HG02798 (cell line): ENCODE results near the gene MOK.

Experiments used
- ATAC-seq: cut with Tn5 transposase; IDR thresholded peaks from one replicate; pipeline ENCODE4 v1.9.1; 2021; ENCODE audit warnings: mild to moderate bottlenecking; ENCODE audit not compliant: unreplicated experiment, poor library complexity

MOK gene

GRCh38 chr14:102229071-102229738 lies 75.8 kb downstream of the MOK start:
- ATAC-seq, result no peak

- ATAC-seq, result no peak
These were observed 77.6 kb downstream of the MOK start for GRCh38 chr14:102227184-102227964.

- ATAC-seq, result no peak
These were observed 78.4 kb downstream of the MOK start for GRCh38 chr14:102226356-102227125.

DNA sequence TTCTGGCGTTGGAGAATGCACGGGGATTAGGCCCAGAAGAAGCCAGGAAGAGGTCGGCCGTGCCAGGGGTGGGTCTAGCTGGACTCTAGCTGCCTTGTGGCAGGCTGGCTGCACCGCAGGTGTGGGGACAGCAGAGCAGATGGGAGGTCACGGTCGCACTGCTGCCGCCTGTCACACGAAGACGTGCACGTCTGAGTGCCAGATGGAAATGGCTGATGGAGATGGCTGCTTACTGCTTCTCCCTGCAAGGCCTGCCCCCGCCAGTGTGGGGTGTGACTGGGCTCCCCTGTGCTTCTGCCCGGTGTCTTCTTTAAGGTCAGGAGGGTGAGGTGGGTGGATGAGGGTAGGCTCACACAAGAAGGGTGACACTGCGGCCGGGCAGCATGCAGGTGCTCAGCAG lies 79.0 kb downstream of the MOK start:
- ATAC-seq, result no peak

GRCh38 chr14:102225386-102225785 lies 79.6 kb downstream of the MOK start:
- no peak for ATAC-seq

DNA sequence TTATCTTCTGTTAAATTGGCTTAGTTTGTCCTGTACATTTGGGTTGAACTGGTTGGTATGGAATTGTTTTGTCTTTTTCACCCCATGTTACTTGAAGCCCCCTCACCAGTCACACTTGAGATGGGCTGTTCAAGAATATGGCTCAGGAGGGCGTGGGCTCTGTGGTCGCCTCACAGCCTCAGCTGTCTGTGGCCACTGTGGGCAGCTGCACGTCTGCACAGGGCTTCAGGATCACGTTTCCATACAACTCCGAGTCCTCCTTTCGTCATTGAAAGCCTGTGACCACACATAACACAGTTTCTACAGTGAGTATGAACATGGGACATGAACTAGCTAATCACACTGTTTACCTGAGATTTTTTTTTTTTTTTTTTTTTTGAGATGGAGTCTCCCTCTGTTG lies 81.3 kb downstream of the MOK start:
- no peak for ATAC-seq

DNA sequence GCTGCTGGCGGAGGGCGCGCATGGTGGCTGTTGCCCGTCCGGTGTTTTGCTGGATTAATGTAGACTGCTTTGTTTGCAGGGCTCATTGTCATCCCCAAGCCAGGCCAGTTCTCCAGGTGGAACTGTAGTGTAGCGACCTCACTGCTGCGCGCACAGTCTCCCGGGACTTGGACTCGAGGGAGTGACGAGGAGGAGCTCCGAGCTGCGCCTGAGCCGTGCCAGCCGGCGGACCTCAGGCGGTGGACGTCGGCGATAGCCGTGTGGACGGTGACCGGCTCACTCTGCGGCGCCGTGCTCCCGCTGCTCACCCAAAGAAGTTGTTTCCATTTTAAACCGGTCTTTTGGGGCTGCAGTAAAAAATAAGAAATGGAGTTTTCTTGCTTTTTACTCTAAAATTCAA lies 82.2 kb downstream of the MOK start:
- ATAC-seq, result no peak

DNA sequence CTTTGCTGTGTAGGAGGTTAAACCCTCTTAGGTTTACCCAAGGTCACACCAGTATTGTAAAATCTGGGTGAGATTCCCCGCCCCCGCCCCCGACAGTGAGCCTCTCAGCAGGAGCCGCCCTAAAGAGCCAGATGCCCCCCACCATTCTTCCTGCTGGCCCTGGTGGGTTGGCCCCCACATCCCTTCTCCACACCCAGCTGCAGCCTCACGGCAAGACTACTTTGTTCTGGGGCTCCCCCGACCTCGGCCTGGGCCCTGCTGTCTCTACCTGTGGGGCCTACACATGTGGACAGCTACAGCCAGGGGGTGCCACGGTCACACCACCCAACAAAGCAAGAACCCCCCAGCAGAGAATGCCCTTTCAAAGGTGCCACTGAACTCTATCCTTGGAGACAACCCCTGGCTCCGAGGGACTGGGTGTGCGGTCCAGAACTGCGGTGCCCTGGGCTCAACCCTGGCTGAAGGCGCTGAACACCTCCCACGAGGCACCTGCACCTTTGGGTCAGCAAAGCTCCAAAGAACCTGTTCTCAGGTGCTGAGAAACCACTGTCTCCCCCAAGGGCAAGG lies 82.9 kb downstream of the MOK start:
- no peak for ATAC-seq

DNA sequence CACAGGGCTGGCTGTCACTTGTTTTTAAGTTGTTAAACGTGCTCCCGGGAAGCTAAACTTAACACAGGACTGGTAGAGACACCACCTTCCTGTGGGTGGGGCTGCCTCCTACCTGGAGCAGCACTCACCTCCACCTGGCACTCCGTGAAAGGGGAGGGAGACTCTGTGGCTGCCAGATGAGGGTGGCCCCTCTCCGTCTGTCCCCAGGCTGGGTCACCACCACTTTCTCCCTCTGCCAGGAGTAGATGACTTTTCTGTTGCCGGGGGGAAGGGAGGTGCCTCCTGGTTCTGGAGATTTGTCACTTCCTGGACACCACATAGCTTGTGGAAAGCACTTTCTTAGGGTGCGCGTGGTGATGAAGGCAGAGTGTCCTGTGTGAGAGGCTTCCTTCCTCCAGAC lies 83.9 kb downstream of the MOK start:
- no peak for ATAC-seq

DNA sequence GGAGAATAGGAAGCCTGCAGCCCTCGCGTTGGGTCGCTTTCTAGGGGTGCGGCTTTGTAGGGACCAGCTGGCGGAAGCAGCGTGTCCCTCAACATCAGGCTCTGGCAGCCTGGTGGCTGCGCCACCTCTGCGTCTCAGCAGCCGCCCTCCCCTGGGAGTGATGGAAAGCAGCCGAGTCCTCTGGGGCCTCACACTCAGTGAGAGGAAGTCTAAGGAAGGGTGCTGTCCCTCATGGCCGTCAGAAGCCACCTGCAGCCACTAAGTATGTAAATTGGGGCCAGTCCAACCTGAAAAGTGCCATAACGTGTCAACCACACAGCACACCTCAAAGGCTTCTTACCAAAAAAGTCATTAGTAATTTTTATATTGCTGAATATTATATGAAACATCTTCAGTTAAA lies 84.9 kb downstream of the MOK start:
- peak; percentile 92 for ATAC-seq

- no peak for ATAC-seq
These were observed 85.6 kb downstream of the MOK start for GRCh38 chr14:102219316-102219715.

GRCh38 chr14:102218688-102219087 lies 86.3 kb downstream of the MOK start:
- ATAC-seq, result no peak

DNA sequence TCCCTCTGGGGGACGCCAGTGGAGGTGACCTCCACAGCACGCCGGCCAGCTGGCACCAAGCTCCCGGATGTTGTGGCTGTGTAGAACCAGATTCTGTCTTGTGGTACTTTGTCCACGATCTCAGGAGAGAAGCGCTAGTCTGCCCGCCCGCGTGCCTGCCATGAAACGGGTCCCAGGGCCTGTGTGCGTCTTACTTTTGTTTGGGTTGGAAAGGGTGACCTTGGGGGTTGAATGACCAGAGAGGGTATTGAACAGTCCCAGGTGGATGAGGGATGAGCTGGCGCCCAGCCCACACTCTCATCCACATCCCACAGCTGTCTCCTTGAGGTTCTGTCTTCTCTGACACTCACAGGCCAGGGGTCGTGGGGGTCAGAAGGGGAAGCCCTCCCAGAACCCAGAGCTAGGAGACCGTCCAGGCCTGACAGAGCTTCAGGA lies 87.0 kb downstream of the MOK start:
- no peak for ATAC-seq

DNA sequence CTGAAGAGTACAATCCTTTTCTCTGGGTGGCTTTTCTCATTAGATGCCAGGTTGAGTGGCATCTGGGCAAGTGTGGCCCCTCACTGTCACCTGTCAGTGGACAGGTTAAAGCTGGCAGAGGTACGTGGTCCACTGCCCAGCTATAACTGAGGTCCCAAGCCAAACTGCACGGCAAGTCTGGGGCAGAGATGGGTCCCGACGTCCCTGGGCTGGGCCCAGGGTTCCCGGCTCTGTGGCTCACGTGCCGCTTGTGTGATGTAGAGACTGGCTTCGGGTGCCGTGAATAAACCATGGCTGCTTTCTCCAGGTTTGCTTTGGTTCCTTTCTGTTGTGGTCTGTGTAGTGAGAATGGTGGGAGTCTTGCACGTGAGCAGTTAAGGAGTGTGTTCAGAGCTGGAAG lies 87.6 kb downstream of the MOK start:
- ATAC-seq, result no peak

GRCh38 chr14:102215576-102216250 lies 89.3 kb downstream of the MOK start:
- ATAC-seq, result no peak

- ATAC-seq, result no peak
These were observed 89.9 kb downstream of the MOK start for GRCh38 chr14:102215071-102215470.

GRCh38 chr14:102213984-102214658 lies 90.8 kb downstream of the MOK start:
- ATAC-seq, result no peak

DNA sequence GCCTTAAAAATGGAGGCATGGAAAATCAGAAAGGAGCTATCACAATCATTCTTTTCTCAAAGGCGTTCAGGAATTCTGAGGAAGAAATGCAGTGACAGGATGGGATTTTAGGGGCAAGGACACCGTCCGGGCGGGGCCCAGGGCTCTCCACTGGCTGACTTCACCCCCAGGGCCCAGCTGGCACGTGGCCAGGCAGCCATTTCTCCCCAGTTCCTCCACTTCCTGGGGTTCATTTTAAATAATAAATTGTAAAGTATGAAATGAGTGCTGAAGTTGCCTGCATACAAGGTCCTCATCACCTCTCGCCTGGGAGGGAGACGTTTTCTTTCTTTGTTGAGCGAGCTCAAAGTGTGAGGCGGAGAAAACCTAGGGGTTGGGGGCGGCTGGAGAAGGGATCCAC lies 91.5 kb downstream of the MOK start:
- no peak for ATAC-seq

DNA sequence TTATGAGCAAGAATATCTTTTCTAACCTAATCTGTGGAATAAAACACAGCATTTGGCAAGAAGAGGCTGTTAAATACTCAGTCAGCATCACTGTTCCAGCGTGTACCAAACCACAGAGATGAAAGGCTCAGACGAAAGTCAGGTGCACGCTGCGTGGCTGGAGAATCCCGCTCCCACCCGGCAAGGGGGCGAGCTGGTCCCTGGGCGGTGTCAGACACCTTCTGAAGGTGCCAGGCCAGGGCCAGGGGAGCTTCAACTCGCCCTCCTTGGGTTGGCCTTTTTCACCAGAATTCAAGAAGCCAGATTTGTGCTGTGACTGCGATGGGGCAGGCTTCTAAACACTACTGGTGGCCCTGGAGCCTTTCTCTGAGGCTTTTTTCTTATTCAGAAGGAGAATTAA lies 92.1 kb downstream of the MOK start:
- no peak for ATAC-seq

- ATAC-seq, result no peak
These were observed 92.6 kb downstream of the MOK start for GRCh38 chr14:102212356-102212755.
